ENCODE data around the gene ZNF337.
"Not testable (repeated sequence)": the region's sequence is repeated elsewhere in the genome, so short reads cannot be mapped to it uniquely, and the experiment has no call there.

Gene ZNF337

GRCh38 chr20:25683050-25683449 lies 13.6 kb downstream of the ZNF337 start:
- no peaks in the 10 kb centered on the region for H3K27me3 Mint-ChIP-seq
- H3K36me3 Mint-ChIP-seq, result peaks cover 32 to 52% of the 10 kb centered on the region in 2 donors
- H3K27ac Mint-ChIP-seq, result no peak overlapping the region
- peaks cover 3% of the 10 kb centered on the region in 2 donors for H3K9me3 Mint-ChIP-seq
- no peak overlapping the region for H3K4me3 Mint-ChIP-seq
- peaks cover 16 to 22% of the 10 kb centered on the region in 2 donors for H3K4me1 Mint-ChIP-seq
- no peak for DNase-seq
- ATAC-seq (replicated peaks), result no peak

DNA sequence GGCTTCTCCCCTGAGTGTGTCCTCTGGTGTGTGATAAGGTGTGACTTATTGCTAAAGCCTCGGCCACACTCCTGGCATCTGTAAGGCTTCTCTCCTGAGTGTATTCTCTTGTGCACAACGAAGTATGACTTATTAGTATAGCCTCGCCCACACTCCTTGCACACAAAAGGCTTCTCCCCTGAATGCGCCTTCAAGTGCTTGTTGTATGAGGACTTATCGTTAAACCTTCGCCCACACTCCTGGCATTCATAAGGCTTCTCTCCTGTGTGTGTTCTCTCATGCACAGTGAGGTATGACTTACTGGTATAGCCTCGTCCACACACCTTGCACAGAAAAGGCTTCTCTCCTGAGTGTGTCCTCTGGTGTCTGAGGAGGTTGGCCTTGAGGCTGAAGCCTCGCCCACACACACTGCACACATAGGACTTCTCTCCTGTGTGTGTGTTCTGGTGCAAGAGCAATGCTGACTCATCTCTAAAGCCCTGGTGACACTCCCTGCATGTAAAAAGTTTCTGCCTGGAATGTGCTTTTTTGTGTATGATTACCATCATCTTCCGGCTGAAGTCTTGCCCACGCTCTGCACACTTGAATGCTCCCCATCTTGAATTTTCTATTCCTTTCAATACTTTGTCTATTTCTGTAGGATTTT lies 20.4 kb downstream of the ZNF337 start:
- H3K27ac Mint-ChIP-seq, result peak overlapping the region; percentile 25
- H3K27me3 Mint-ChIP-seq, result no peaks in the 10 kb centered on the region
- H3K36me3 Mint-ChIP-seq, result peaks cover 53 to 75% of the 10 kb centered on the region in 2 donors
- DNase-seq (no peak), ATAC-seq (replicated peaks) (peak in 1 of 2 donors; percentile 34)
- peaks cover 0 to 1% of the 10 kb centered on the region in 2 donors for H3K4me1 Mint-ChIP-seq
- H3K9me3 Mint-ChIP-seq, result peaks cover 0 to 1% of the 10 kb centered on the region in 2 donors
- no peak overlapping the region for H3K4me3 Mint-ChIP-seq

DNA sequence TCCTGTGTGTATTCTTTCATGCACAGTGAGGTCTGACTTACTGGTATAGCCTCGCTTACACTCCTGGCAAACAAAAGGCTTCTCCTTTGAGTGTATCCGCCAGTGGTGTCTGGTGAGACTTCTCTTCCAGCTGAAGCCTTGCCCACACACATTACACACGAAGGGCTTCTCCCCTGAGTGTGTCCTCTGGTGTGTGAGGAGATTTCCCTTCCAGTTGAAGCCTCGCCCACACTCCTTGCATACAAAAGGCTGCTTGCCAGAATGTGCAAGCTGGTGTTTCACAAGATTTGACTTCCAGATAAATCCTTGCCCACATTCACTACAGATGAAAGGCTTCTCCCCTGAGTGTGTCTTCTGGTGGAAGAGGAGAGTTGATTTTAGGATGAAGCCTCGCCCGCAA lies 21.5 kb downstream of the ZNF337 start:
- Mint-ChIP-seq H3K9me3 (peaks cover 0 to 1% of the 10 kb centered on the region in 2 donors), H3K4me3 (no peak overlapping the region), H3K27me3 (no peaks in the 10 kb centered on the region), H3K4me1 (peaks cover 0 to 1% of the 10 kb centered on the region in 2 donors), H3K36me3 (peaks cover 56 to 69% of the 10 kb centered on the region in 2 donors), H3K27ac (no peak overlapping the region)
- DNase-seq (no peak), ATAC-seq (replicated peaks) (no peak)

DNA sequence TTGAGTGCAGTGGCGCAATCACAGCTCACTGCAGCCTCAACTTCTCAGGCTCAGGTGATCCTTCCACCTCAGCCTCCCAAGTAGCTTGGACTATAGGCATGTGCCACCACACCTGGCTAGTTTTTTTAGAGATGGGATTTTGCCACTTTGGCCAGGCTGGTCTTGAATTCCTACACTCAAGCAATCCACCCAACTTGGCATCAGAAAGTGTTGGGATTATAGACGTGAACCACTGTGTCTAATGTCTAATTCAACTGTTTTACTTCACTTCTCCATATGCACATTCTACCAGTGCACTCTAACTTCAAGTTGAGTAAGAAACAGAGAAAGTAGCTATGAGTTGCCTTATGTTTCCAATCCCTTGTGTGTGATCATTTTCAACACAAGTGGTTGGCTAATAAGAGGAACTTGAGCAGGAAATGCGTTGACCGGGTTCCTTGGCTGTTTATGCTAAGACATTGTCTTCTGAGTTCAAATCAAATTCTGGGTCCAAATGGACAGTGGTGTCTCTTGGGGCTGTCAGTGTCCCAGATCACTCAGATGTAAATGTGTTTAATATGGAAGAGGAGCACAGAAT lies 23.9 kb downstream of the ZNF337 start:
- Mint-ChIP-seq H3K27me3 (no peaks in the 10 kb centered on the region), H3K9me3 (peaks cover 0 to 1% of the 10 kb centered on the region in 2 donors), H3K4me3 (no peak overlapping the region), H3K27ac (no peak overlapping the region), H3K4me1 (peaks cover 0 to 1% of the 10 kb centered on the region in 2 donors), H3K36me3 (peaks cover 41 to 49% of the 10 kb centered on the region in 2 donors)
- ATAC-seq (replicated peaks) (no peak), DNase-seq (no peak)

DNA sequence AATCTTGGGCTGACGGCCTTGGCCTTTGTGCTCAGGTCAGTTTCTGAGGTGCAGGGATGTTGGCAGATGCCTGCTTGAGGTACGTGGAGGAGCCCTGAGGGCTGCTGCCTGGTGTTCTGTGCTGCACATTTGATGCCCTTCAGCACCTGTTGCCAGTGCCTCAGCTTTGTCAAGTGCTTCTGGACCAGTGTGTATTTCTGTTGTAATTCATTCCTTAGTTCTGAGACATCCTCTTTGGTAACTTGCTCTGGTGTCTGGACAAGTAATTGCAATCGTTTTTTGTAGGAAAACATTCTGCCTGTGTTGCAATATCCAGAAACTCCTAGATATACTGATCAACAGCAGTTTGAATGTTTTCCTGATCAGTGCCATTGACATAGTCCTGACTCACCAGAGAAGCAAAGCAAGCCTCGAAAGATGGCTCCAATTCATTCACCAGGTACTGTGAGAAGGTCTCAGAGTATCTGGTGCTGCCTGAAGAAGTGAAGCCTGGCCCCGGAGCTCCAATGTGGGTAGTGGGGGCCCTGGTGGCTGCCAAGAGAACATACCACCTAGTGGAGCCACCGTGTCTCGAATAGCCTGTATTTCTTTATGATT lies 26.7 kb downstream of the ZNF337 start:
- H3K4me1 Mint-ChIP-seq, result no peaks in the 10 kb centered on the region
- peaks cover 0 to 1% of the 10 kb centered on the region in 2 donors for H3K9me3 Mint-ChIP-seq
- no peaks in the 10 kb centered on the region for H3K27me3 Mint-ChIP-seq
- no peak overlapping the region for H3K4me3 Mint-ChIP-seq
- ATAC-seq (replicated peaks) (no peak), DNase-seq (no peak)
- H3K27ac Mint-ChIP-seq, result no peak overlapping the region
- H3K36me3 Mint-ChIP-seq, result peaks cover 14 to 20% of the 10 kb centered on the region in 2 donors

- no peak for DNase-seq
- H3K36me3 Mint-ChIP-seq, result peaks cover 6 to 7% of the 10 kb centered on the region in 2 donors
- no peak overlapping the region for H3K27ac Mint-ChIP-seq
- H3K9me3 Mint-ChIP-seq, result peaks cover 0 to 1% of the 10 kb centered on the region in 2 donors
- no peaks in the 10 kb centered on the region for H3K27me3 Mint-ChIP-seq
- ATAC-seq (replicated peaks), result no peak
- no peak overlapping the region for H3K4me3 Mint-ChIP-seq
- no peaks in the 10 kb centered on the region for H3K4me1 Mint-ChIP-seq
These were observed 28.2 kb downstream of the ZNF337 start for GRCh38 chr20:25668446-25668845.

- ATAC-seq (replicated peaks), result no peak
These were observed 36.7 kb downstream of the ZNF337 start for GRCh38 chr20:25659999-25660398.

GRCh38 chr20:25654487-25654886 lies 42.2 kb downstream of the ZNF337 start:
- no peak for ATAC-seq (replicated peaks)
- Mint-ChIP-seq H3K36me3 (peaks cover 8 to 22% of the 10 kb centered on the region in 2 donors), H3K27me3 (no peaks in the 10 kb centered on the region), H3K4me3 (no peak overlapping the region), H3K27ac (no peak overlapping the region), H3K4me1 (no peaks in the 10 kb centered on the region), H3K9me3 (no peaks in the 10 kb centered on the region)
- no peak for DNase-seq

More at GRCh38 chr20:25659999-25660398, 36.7 kb downstream of the ZNF337 start:
- Mint-ChIP-seq H3K27me3 (no peaks in the 10 kb centered on the region), H3K27ac (no peak overlapping the region), H3K36me3 (peaks cover 5 to 15% of the 10 kb centered on the region in 2 donors), H3K4me1 (no peaks in the 10 kb centered on the region), H3K4me3 (no peak overlapping the region), H3K9me3 (peaks cover 0 to 1% of the 10 kb centered on the region in 2 donors)
- DNase-seq, result no peak

DNA sequence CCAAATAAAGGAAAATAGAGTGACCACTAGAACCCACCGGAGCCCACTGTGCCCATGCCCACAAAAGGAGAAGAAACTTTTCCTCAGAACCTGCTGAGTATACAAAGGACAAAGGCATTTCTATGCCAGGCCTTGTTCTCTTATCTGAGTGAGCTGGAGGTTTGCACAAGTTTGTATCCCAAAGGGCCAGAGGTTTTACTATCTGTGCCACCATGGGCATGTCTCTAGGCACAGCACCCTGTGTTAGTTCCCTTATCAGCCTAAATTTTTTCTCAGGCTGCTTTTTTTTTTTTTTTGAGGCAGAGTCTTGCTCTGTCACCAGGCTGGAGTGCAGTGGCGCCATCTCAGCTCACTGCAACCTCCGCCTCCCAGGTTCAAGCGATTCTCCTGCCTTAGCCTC lies 43.8 kb downstream of the ZNF337 start:
- peaks cover 9 to 28% of the 10 kb centered on the region in 2 donors for H3K36me3 Mint-ChIP-seq
- not testable (repeated sequence) for DNase-seq; H3K4me3 Mint-ChIP-seq; H3K9me3 Mint-ChIP-seq; H3K27me3 Mint-ChIP-seq; ATAC-seq (replicated peaks); H3K4me1 Mint-ChIP-seq; H3K27ac Mint-ChIP-seq

DNA sequence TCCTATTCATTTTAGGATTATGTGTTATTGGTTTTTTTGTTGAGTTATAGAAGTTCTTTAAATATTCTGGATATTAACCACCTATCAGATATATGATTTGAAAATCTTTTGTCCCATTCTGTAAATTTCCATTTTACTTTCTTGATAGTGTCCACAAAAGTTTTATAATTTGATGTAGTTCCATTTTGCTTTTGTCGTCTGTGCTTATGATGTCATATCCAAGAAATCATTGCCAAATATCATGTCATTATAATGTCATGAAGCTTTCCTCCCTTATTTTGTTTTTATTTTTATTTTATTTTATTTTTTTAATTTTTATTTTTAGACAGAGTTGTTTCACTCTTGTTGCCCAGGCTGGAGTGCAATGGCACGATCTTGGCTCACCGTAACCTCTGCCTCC lies 51.8 kb downstream of the ZNF337 start:
- Mint-ChIP-seq H3K9me3 (peaks cover 0 to 2% of the 10 kb centered on the region in 2 donors), H3K4me1 (peaks cover 0 to 2% of the 10 kb centered on the region in 2 donors), H3K4me3 (no peak overlapping the region), H3K27ac (no peak overlapping the region), H3K27me3 (no peaks in the 10 kb centered on the region), H3K36me3 (peaks cover 12 to 17% of the 10 kb centered on the region in 2 donors)
- ATAC-seq (replicated peaks) (no peak), DNase-seq (no peak)

GRCh38 chr20:25643716-25644115 lies 52.9 kb downstream of the ZNF337 start:
- Mint-ChIP-seq H3K27ac (no peak overlapping the region), H3K36me3 (peaks cover 12 to 14% of the 10 kb centered on the region in 2 donors), H3K4me1 (peaks cover 0 to 2% of the 10 kb centered on the region in 2 donors), H3K4me3 (no peak overlapping the region), H3K9me3 (peaks cover 0 to 2% of the 10 kb centered on the region in 2 donors), H3K27me3 (no peaks in the 10 kb centered on the region)
- ATAC-seq (replicated peaks) (no peak), DNase-seq (no peak)

DNA sequence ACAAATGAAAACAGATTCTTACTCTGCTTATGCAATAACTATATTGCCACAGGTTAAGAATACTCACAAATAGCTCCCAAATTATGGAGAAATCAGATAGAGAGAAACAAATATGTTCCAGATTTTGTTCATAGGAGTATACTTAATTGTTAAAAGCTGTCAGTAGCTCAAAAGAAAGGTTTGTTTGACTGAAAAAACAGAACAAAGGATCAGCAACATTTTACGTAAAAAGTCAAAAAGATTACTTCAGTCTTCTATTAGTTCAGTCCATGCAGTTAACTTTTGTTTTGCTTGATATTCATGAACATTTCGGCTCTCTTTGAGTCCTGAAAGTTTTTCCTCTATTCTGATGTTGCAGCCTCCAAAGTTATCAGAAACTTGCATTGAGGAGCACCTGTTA lies 59.4 kb downstream of the ZNF337 start:
- H3K4me1 Mint-ChIP-seq, result peaks cover 1 to 8% of the 10 kb centered on the region in 2 donors
- H3K27me3 Mint-ChIP-seq, result no peaks in the 10 kb centered on the region
- no peak overlapping the region for H3K27ac Mint-ChIP-seq
- no peak for DNase-seq
- H3K9me3 Mint-ChIP-seq, result peaks cover 0 to 4% of the 10 kb centered on the region in 2 donors
- ATAC-seq (replicated peaks), result no peak
- no peak overlapping the region for H3K4me3 Mint-ChIP-seq
- H3K36me3 Mint-ChIP-seq, result peaks cover 22 to 27% of the 10 kb centered on the region in 2 donors

GRCh38 chr20:25632940-25633790 lies 63.5 kb downstream of the ZNF337 start:
- Mint-ChIP-seq H3K36me3 (peaks cover 23 to 27% of the 10 kb centered on the region in 2 donors), H3K9me3 (peaks cover 2 to 3% of the 10 kb centered on the region in 2 donors), H3K27me3 (no peaks in the 10 kb centered on the region), H3K4me1 (peaks cover 1 to 8% of the 10 kb centered on the region in 2 donors), H3K4me3 (no peak overlapping the region), H3K27ac (no peak overlapping the region)
- DNase-seq (no peak), ATAC-seq (replicated peaks) (no peak)

GRCh38 chr20:25630615-25631014 lies 66.0 kb downstream of the ZNF337 start:
- H3K4me1 Mint-ChIP-seq; H3K4me3 Mint-ChIP-seq; ATAC-seq (replicated peaks); DNase-seq; H3K9me3 Mint-ChIP-seq; H3K27ac Mint-ChIP-seq; H3K27me3 Mint-ChIP-seq: not testable (repeated sequence)
- H3K36me3 Mint-ChIP-seq, result peaks cover 21 to 22% of the 10 kb centered on the region in 2 donors
